SK-N-SH (cell line): Measurements from ENCODE around the gene EGFLAM. TPM values are rescaled to one million over a fixed set of nuclear protein-coding genes. Genes with fewer than 3 reads are reported as not detected.

Experiments used
- CTCF ChIA-PET: fragments of 300-600, 350-600 bp; formaldehyde crosslinking; extraction: SDS; loops from one replicate; lab custom pipeline; 2021; lab: Yijun Ruan, JAX
- POLR2A ChIA-PET: fragments of 350-600 bp; sonication (Branson Sonifier 250); formaldehyde crosslinking; extraction: SDS; loops from one replicate; lab custom pipeline; 2020; ENCODE audit warnings: antibody characterized with exemption, inconsistent platforms; lab: Yijun Ruan, JAX
- DNase-seq: peaks from one replicate; pipeline ENCODE4 v3.0.0; 2012
- H2AFZ ChIP-seq: fragments of 200-600 bp; sonication (generic); 2 replicates; pipeline ENCODE4 v1.8.1; 2016; ENCODE audit warnings: antibody characterized with exemption, mild to moderate bottlenecking, low read depth
- H3F3A ChIP-seq: fragments of 200-600 bp; sonication (generic); replicated peaks from 2 replicates; pipeline ENCODE3; 2016; ENCODE audit warnings: antibody characterized with exemption, mild to moderate bottlenecking; ENCODE audit not compliant: insufficient read depth
- H3K27ac ChIP-seq, 2 experiments: fragments of 200-500 bp in 1 of 2; fragments of 200-600 bp in 1 of 2; sonication (Bioruptor generic) in 1 of 2; sonication (generic), shearing (Covaris generic) in 1 of 2; 2 replicates each; pipeline versions ENCODE4 v1.5.1 to v1.6.1; 2014 to 2016; ENCODE audit warnings: low read depth in 2 of 2, inconsistent platforms in 1 of 2, low read length in 1 of 2, mild to moderate bottlenecking in 1 of 2, mixed read lengths in 1 of 2
- H3K27me3 ChIP-seq: fragments of 200-600 bp; sonication (generic), shearing (Covaris generic); 2 replicates; pipeline ENCODE4 v1.6.1; 2016; ENCODE audit warnings: mixed run types; ENCODE audit not compliant: insufficient read depth
- H3K36me3 ChIP-seq, 2 experiments: fragments of 200-500 bp in 1 of 2; fragments of 200-600 bp in 1 of 2; sonication (Bioruptor generic) in 1 of 2; sonication (generic) in 1 of 2; replicated peaks in 1 of 2; 2 replicates each; pipeline versions ENCODE3 to v1.5.1; 2014 to 2016; ENCODE audit warnings: low read length in 1 of 2, mild to moderate bottlenecking in 1 of 2; ENCODE audit not compliant: insufficient read depth in 2 of 2, control insufficient read depth in 1 of 2
- H3K4me1 ChIP-seq, 2 experiments: fragments of 200-500 bp in 1 of 2; fragments of 200-600 bp in 1 of 2; sonication (Bioruptor generic) in 1 of 2; sonication (generic), shearing (Covaris generic) in 1 of 2; 2 replicates each; pipeline versions ENCODE4 v1.5.1 to v1.6.1; 2014 to 2016; ENCODE audit warnings: low read depth in 1 of 2, low read length in 1 of 2, mixed run types in 1 of 2; ENCODE audit not compliant: insufficient read depth in 2 of 2, control insufficient read depth in 1 of 2
- H3K4me2 ChIP-seq: fragments of 200-600 bp; sonication (generic), shearing (Covaris generic); 2 replicates; pipeline ENCODE4 v1.6.1; 2017; ENCODE audit warnings: mixed run types
- H3K4me3 ChIP-seq, 2 experiments: fragments of 200-500 bp in 1 of 2; fragments of 200-600 bp in 1 of 2; sonication (Bioruptor generic) in 1 of 2; sonication (generic), shearing (Covaris generic) in 1 of 2; 2 replicates each; pipeline versions ENCODE4 v1.5.1 to v1.8.1; 2014 to 2016; ENCODE audit warnings: low read depth in 2 of 2, inconsistent platforms in 1 of 2, low read length in 1 of 2, mild to moderate bottlenecking in 1 of 2, mixed read lengths in 1 of 2, moderate library complexity in 1 of 2
- H3K79me2 ChIP-seq: fragments of 200-600 bp; sonication (generic); 2 replicates; pipeline ENCODE4 v1.8.1; 2017; ENCODE audit warnings: mild to moderate bottlenecking; ENCODE audit not compliant: insufficient read depth
- H3K9ac ChIP-seq: fragments of 200-600 bp; sonication (generic); 2 replicates; pipeline ENCODE4 v1.6.1; 2017; ENCODE audit warnings: mixed run types
- H3K9me2 ChIP-seq: fragments of 200-600 bp; sonication (generic); 2 replicates; pipeline ENCODE4 v1.6.1; 2017; ENCODE audit warnings: mixed run types
- H3K9me3 ChIP-seq: fragments of 200-600 bp; sonication (generic); 2 replicates; pipeline ENCODE4 v1.6.1; 2017; ENCODE audit warnings: mixed run types, mild to moderate bottlenecking, moderate library complexity
- H4K20me1 ChIP-seq: fragments of 200-600 bp; sonication (generic); 2 replicates; pipeline ENCODE4 v1.6.1; 2017; ENCODE audit warnings: mild to moderate bottlenecking, mixed run types; ENCODE audit not compliant: insufficient read depth
- CTCF ChIP-seq: fragments of 200-600 bp; sonication (generic); IDR thresholded peaks from 2 replicates; pipeline ENCODE4 v1.6.1; 2017; ENCODE audit warnings: antibody characterized with exemption, mild to moderate bottlenecking, moderate library complexity
- EZH2phosphoT487 ChIP-seq: fragments of 200-600 bp; sonication (generic); IDR thresholded peaks from 2 replicates; pipeline ENCODE4 v1.6.1; 2017; ENCODE audit warnings: low read depth, mixed run types, mild to moderate bottlenecking, antibody characterized with exemption, moderate library complexity, borderline replicate concordance
- GABPA ChIP-seq: IDR thresholded peaks from 2 replicates; pipeline ENCODE4 v1.4.0; 2012; ENCODE audit warnings: low read depth, mild to moderate bottlenecking
- IRF3 ChIP-seq: fragments of 150-350 bp; IDR thresholded peaks from 2 replicates; pipeline ENCODE4 v1.6.1; 2016; ENCODE audit warnings: mild to moderate bottlenecking, low read depth, low read length
- MEF2A ChIP-seq: IDR thresholded peaks from 2 replicates; pipeline ENCODE4 v1.4.0; 2012; ENCODE audit warnings: low read depth, borderline replicate concordance
- MXI1 ChIP-seq: IDR thresholded peaks from 2 replicates; pipeline ENCODE4 v1.6.1; 2012; ENCODE audit warnings: mild to moderate bottlenecking, low read depth, low read length, improper control_type of control experiment
- NFIC ChIP-seq: IDR thresholded peaks from 2 replicates; pipeline ENCODE4 v1.4.0; 2012; ENCODE audit warnings: borderline replicate concordance
- PBX3 ChIP-seq: IDR thresholded peaks from 2 replicates; pipeline ENCODE4; 2012
- POLR2AphosphoS5 ChIP-seq: IDR thresholded peaks from 2 replicates; pipeline ENCODE4 v1.6.1; 2012; ENCODE audit warnings: low read depth, low read length
- RAD21 ChIP-seq: IDR thresholded peaks from 2 replicates; pipeline ENCODE4 v1.6.1; 2012; ENCODE audit warnings: mild to moderate bottlenecking, low read length
- SIN3A ChIP-seq: IDR thresholded peaks from 2 replicates; pipeline ENCODE4 v1.6.1; 2012; ENCODE audit warnings: low read depth, mild to moderate bottlenecking, low read length, moderate library complexity, borderline replicate concordance
- TAF1 ChIP-seq: IDR thresholded peaks from 2 replicates; pipeline ENCODE4 v1.6.1; 2012; ENCODE audit warnings: low read depth, mild to moderate bottlenecking, low read length, moderate library complexity, borderline replicate concordance
- YY1 ChIP-seq: IDR thresholded peaks from 2 replicates; pipeline ENCODE4 v1.4.0; 2012; ENCODE audit warnings: low read depth, mild to moderate bottlenecking
- ZBTB33 ChIP-seq: IDR thresholded peaks from 2 replicates; pipeline ENCODE4 v1.4.0; 2012; ENCODE audit warnings: low read depth, borderline replicate concordance
- WGBS: methylation state at CpG from one replicate; pipeline ENCODE4 v1.1.6; 2017; ENCODE audit warnings: low lambda C conversion rate; 5-methylcytosine and 5-hydroxymethylcytosine counted together
- polyA plus RNA-seq, 3 experiments: library from polyadenylated mRNA; depleted of rRNA; stranded (reverse); fragments of >200 nt; gene quantifications; 2 replicates each; pipeline ENCODE4 v1.2.3, GENCODE V29; 2012

The EGFLAM gene
- polyA plus RNA-seq, 1 of the 3 experiments (the other 2 are of a cell fraction), result 0.05 TPM

- Histone ChIP-seq H3K36me3 (no peaks in the 10 kb centered on the region), H3K79me2 (no peaks in the 10 kb centered on the region), H4K20me1 (no peaks in the 10 kb centered on the region), H3K4me1 (no peaks in the 10 kb centered on the region), H3K27me3 (no peaks in the 10 kb centered on the region; the same call in 1 of the 2 replicates)
- ChIA-PET POLR2A (no interaction called here), CTCF (no interaction called here)
- no peak for DNase-seq
- WGBS, result 16% methylated on average over 5 of the region's 5 CpGs
- TF ChIP-seq MEF2A, result no peak
- TF ChIP-seq TAF1, result no peak
- TF ChIP-seq YY1, result no peak
- TF ChIP-seq NFIC, result no peak
- TF ChIP-seq POLR2AphosphoS5, result no peak
- no peak for TF ChIP-seq MXI1
- TF ChIP-seq IRF3, result no peak
- TF ChIP-seq GABPA, result no peak
- TF ChIP-seq CTCF, result no peak
- no peak for TF ChIP-seq PBX3
- no peak for TF ChIP-seq ZBTB33
- TF ChIP-seq EZH2phosphoT487, result no peak
- TF ChIP-seq SIN3A, result no peak
- no peak for TF ChIP-seq RAD21
- TF ChIP-seq, all 33 proteins: peak for 0
- H3K27ac ChIP-seq, result no peak overlapping the region
- H3F3A ChIP-seq, result no peaks in the 10 kb centered on the region
- H3K4me3 ChIP-seq, result no peak overlapping the region
- no peaks in the 10 kb centered on the region for H3K9me2 ChIP-seq
- no peak overlapping the region for H3K4me2 ChIP-seq
- no peak overlapping the region for H2AFZ ChIP-seq
- no peaks in the 10 kb centered on the region for H3K9me3 ChIP-seq
- no peak overlapping the region for H3K9ac ChIP-seq
Measured at GRCh38 chr5:38241655-38242054, 16.7 kb upstream of the EGFLAM start.
